Stomach smooth muscle (tissue), 2 donors: Measurements from ENCODE around the gene DRAP1.

Experiments
- H3K27ac ChIP-seq: one replicate; pipeline ENCODE4 v1.7.0; 2013; ENCODE audit warnings: mild to moderate bottlenecking, low read length, inconsistent platforms
- H3K27me3 ChIP-seq, 2 donors: one replicate each; pipeline ENCODE4 v1.7.0; 2013; ENCODE audit warnings: low read length in 2 of 2; ENCODE audit not compliant: insufficient read depth in 2 of 2, control insufficient read depth in 1 of 2
- H3K36me3 ChIP-seq, 2 donors: one replicate each; pipeline ENCODE4 v1.7.0; 2013; ENCODE audit warnings: low read length in 2 of 2; ENCODE audit not compliant: control insufficient read depth in 2 of 2, insufficient read depth in 2 of 2
- H3K4me1 ChIP-seq: one replicate; pipeline ENCODE4 v1.7.0; 2013; ENCODE audit warnings: low read length; ENCODE audit not compliant: control insufficient read depth, insufficient read depth
- H3K4me3 ChIP-seq, 2 donors: one replicate each; pipeline ENCODE4 v1.7.0; 2013; ENCODE audit warnings: low read length in 2 of 2
- H3K9ac ChIP-seq, 2 donors: one replicate each; pipeline ENCODE4 v1.7.0; 2013; ENCODE audit warnings: low read length in 2 of 2, mild to moderate bottlenecking in 1 of 2
- H3K9me3 ChIP-seq, 2 donors: one replicate each; pipeline ENCODE4 v1.7.0; 2013; ENCODE audit warnings: low read length in 2 of 2; ENCODE audit not compliant: control insufficient read depth in 2 of 2
- donor health status: healthy.
- donor health status: Pancreatic carcinoma.

Gene DRAP1

DNA sequence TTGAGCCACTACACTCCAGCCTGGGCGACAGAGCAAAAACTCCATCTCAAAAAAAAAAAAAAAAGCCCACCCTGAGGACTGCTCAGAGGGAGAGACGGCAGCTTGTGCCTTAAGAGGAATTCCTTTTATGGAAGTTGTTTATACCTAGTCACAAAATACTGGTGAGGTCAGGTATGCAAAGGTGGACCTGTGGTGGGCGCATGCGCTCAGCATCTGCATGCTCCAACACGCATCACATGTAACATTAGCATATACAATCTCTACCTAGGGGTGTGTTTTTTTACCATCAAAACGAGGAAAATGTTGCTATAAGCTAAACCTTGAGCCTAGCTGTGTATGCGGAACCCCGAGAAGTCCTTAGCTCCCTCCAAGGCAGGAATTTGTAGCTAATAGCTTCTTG is 35.5 kb downstream of the DRAP1 start:
- no peak overlapping the region for H3K9ac ChIP-seq
- no peaks in the 10 kb centered on the region for H3K4me1 ChIP-seq
- no peak overlapping the region for H3K27ac ChIP-seq
- peaks cover 2 to 10% of the 10 kb centered on the region in 2 donors for H3K27me3 ChIP-seq
- no peaks in the 10 kb centered on the region for H3K9me3 ChIP-seq
- H3K36me3 ChIP-seq: no peaks in the 10 kb centered on the region
- no peak overlapping the region for H3K4me3 ChIP-seq

DNA sequence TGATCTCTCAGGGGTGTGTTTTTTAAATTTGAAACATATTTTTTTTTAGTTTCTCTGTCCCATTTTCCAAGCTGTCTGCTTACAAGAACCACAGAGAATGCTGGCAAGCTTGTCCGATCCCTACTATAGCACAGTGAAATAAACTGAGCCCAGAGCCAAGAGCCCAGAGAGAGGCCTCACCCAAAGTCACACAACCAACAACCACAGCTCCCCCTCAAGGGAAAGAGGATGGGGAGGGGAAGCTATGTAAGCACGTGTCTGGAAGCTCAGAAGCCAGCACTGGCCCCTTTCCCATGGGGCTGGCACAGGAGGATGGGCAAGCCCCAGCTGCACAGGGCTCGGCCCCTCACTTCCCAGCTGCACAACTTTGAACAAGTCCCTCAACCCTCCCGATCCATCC is 39.1 kb downstream of the DRAP1 start:
- H3K9me3 ChIP-seq: no peaks in the 10 kb centered on the region
- H3K9ac ChIP-seq: no peak overlapping the region
- no peak overlapping the region for H3K4me3 ChIP-seq
- H3K27me3 ChIP-seq: peaks cover 2 to 8% of the 10 kb centered on the region in 2 donors
- H3K27ac ChIP-seq: no peak overlapping the region
- H3K36me3 ChIP-seq: no peaks in the 10 kb centered on the region
- peaks cover 20% of the 10 kb centered on the region for H3K4me1 ChIP-seq

GRCh38 chr11:65958774-65959420 is 39.7 kb downstream of the DRAP1 start:
- Histone ChIP-seq H3K9ac (no peak overlapping the region), H3K4me3 (no peak overlapping the region), H3K27ac (no peak overlapping the region), H3K4me1 (peaks cover 25% of the 10 kb centered on the region), H3K36me3 (peaks cover 0 to 3% of the 10 kb centered on the region in 2 donors), H3K9me3 (no peaks in the 10 kb centered on the region), H3K27me3 (peaks cover 2 to 8% of the 10 kb centered on the region in 2 donors)

DNA sequence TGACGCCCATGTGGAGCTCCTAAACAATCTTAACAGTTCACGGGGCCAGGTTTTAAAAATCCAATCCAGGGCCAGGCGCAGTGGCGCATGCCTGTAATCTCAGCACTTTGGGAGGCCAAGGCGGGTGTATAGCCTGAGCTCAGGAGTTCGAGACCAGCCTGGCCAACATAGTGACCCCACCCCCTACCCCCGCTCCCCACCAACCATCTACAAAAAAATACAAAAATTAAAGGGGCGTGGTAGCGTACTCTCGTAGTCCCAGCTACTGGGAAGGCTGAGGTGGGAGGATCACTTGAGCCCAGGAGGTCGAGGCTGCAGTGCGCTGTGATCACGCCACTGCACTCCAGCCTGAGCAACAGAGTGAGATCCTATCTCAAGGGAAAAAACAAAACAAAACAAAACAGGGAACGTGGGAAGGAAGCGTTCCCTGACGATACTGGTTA is 41.6 kb downstream of the DRAP1 start:
- Histone ChIP-seq H3K9ac (peak overlapping the region; percentile 85 to 98), H3K27ac (peak overlapping the region; percentile 96), H3K4me1 (peaks cover 30% of the 10 kb centered on the region), H3K36me3 (peaks cover 10 to 22% of the 10 kb centered on the region in 2 donors), H3K9me3 (no peaks in the 10 kb centered on the region), H3K27me3 (peaks cover 0 to 2% of the 10 kb centered on the region in 2 donors), H3K4me3 (peak overlapping the region; percentile 80 to 91)

GRCh38 chr11:65961267-65962140 is 42.3 kb downstream of the DRAP1 start, which contains the start of gene SART1:
TSS of gene SART1 (plus strand) at chr11:65961734. CDS start at chr11:65961781, 47 bp downstream.
- peak within 1 kb of the TSS; percentile 96 for H3K27ac ChIP-seq

DNA sequence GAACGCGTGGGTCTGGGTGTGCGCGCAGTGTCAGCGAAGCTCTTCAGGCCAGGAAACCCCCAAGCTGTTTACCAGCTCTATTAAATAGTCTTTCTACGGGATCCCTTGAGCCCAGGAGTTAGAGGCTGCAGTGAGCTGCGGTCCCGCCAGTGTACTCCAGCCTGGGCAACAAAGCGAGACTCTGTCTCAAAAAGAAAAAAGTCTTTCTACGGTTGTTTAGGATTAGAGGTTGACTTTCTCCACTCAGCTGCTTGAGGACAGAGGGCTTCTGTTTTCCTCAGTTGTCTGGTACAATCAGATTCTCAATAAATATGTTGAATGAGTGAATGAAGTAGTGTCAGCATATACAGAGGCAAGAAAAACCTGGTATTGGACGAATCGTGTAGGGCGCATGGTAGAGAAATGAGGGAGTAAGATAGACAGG is 42.9 kb downstream of the DRAP1 start:
- Histone ChIP-seq H3K4me1 (peaks cover 30% of the 10 kb centered on the region), H3K9ac (peak overlapping the region; percentile 80 to 85), H3K27me3 (no peaks in the 10 kb centered on the region), H3K9me3 (no peaks in the 10 kb centered on the region), H3K27ac (no peak overlapping the region), H3K4me3 (peak overlapping the region; percentile 80 to 91), H3K36me3 (peaks cover 23 to 35% of the 10 kb centered on the region in 2 donors)

More at GRCh38 chr11:65961267-65962140, 42.3 kb downstream of the DRAP1 start, which contains the start of gene SART1:
- Histone ChIP-seq H3K27me3 (peaks cover 0 to 2% of the 10 kb centered on the region in 2 donors), H3K4me1 (peaks cover 30% of the 10 kb centered on the region), H3K9ac (peak within 1 kb of the TSS; percentile 85 to 98), H3K4me3 (peak within 1 kb of the TSS; percentile 80 to 91), H3K9me3 (no peaks in the 10 kb centered on the region), H3K36me3 (peaks cover 17 to 29% of the 10 kb centered on the region in 2 donors)

DNA sequence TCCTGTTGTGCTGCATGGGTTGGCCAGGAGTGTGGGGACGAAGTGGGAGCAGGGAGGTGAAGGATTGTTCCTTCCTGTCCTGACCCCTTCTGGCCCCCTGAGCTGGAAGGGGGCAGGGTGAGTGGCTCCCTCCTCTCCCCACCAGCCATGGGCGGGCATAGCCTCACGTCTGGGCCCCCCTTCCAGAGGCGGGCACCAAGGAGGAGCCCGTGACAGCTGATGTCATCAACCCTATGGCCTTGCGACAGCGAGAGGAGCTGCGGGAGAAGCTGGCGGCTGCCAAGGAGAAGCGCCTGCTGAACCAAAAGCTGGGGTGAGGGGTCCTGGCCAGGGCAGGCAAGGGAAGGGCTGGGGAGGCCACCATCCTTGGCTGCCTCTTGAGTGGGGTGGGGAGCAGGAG is 45.7 kb downstream of the DRAP1 start:
- H3K27me3 ChIP-seq: no peaks in the 10 kb centered on the region
- no peaks in the 10 kb centered on the region for H3K9me3 ChIP-seq
- H3K4me1 ChIP-seq: peaks cover 30% of the 10 kb centered on the region
- no peak overlapping the region for H3K27ac ChIP-seq
- no peak overlapping the region for H3K9ac ChIP-seq
- peaks cover 40 to 55% of the 10 kb centered on the region in 2 donors for H3K36me3 ChIP-seq
- H3K4me3 ChIP-seq: no peak overlapping the region

DNA sequence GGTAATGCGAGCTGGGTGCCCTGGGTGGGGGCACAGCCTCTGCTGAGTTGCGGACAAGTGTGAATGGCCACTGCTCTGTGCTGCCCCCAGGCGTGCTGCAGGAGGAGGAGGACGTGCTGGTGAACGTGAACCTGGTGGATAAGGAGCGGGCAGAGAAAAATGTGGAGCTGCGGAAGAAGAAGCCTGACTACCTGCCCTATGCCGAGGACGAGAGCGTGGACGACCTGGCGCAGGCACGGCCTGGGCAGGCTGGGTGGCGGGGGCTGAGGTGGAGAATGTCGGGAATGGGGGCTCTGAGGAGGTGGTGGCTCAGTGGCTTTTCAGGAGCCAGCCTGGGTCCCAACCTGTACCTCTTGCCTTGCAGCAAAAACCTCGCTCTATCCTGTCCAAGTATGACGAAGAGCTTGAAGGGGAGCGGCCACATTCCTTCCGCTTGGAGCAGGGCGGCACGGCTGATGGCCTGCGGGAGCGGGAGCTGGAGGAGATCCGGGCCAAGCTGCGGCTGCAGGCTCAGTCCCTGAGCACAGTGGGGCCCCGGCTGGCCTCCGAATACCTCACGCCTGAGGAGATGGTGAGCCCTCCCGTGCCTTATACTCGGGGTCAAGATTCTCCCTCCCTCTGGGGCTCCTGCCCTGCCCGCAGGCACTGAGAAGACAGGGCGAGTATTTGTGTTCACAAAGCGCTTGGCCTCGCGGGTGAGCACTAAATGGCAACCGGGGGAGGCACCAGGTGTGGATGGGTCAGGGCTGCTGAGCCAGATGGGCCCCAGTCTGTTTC is 46.9 kb downstream of the DRAP1 start:
- no peaks in the 10 kb centered on the region for H3K27me3 ChIP-seq
- H3K36me3 ChIP-seq: peaks cover 46 to 61% of the 10 kb centered on the region in 2 donors
- H3K4me1 ChIP-seq: peaks cover 23% of the 10 kb centered on the region
- H3K27ac ChIP-seq: no peak overlapping the region
- H3K9ac ChIP-seq: no peak overlapping the region
- H3K9me3 ChIP-seq: no peaks in the 10 kb centered on the region
- no peak overlapping the region for H3K4me3 ChIP-seq

DNA sequence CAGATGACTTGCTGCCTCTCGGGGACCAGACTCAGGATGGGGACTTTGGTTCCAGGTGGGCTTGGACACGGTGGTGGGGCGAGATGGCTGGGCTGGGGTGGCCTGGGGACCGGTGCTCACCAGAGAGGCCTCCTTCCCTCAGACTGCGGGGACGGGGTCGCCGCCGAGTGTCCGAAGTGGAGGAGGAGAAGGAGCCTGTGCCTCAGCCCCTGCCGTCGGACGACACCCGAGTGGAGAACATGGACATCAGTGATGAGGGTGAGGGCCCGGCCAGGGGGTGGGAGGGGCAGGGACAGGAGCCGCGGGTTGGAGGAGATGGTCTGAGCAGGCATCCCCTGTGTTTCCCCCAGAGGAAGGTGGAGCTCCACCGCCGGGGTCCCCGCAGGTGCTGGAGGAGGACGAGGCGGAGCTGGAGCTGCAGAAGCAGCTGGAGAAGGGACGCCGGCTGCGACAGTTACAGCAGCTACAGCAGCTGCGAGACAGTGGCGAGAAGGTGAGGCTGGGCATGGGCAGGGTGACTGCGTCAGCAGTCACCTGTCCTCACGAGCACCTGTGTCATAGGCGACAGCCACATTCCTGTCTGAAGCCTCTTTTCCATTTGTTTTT is 48.2 kb downstream of the DRAP1 start:
- Histone ChIP-seq H3K9ac (no peak overlapping the region), H3K36me3 (peaks cover 46 to 65% of the 10 kb centered on the region in 2 donors), H3K27me3 (no peaks in the 10 kb centered on the region), H3K4me1 (peaks cover 18% of the 10 kb centered on the region), H3K27ac (no peak overlapping the region), H3K4me3 (no peak overlapping the region), H3K9me3 (no peaks in the 10 kb centered on the region)
